ENCODE measurements around the gene PLK3. TPM values are rescaled to one million over a fixed set of nuclear protein-coding genes. Genes with fewer than 3 reads are reported as not detected.
A peak's percentile ranks its signal among the peaks of the same experiment; 100 is the strongest.

PLK3 gene
- total and polyA plus RNA-seq, 9 donors: 4.2 to 68.6 (median 17.5) TPM

GRCh38 chr1:44839576-44839975 lies 39.4 kb downstream of the PLK3 start:
- 23 to 38% (median 28%) methylated on average over 4 of the region's 4 CpGs for WGBS, 3 donors
- H3K36me3 ChIP-seq: no peaks in the 10 kb centered on the region

GRCh38 chr1:44842486-44842861 lies 42.3 kb downstream of the PLK3 start:
- no peaks in the 10 kb centered on the region for H3K36me3 ChIP-seq
- intact Hi-C loops (cut with DNase I): loop anchor here in 1 of 4 donors (10.0 kb wide), 1 partner anchor 162 kb away; no protein-coding TSS in a partner anchor

More at GRCh38 chr1:44839576-44839975, 39.4 kb downstream of the PLK3 start:
- Histone ChIP-seq H3K27me3 (no peaks in the 10 kb centered on the region), H3K27ac (peak overlapping the region in 1 of 2 donors; percentile 37), H3K9me3 (no peaks in the 10 kb centered on the region), H3K4me1 (ENCODE audit: insufficient read depth) (peaks cover 6% of the 10 kb centered on the region), H3K4me3 (no peak overlapping the region)
- no peak for DNase-seq
- TF ChIP-seq EP300 (IDR thresholded peaks at IDR 0.05): no peak
- no peak for TF ChIP-seq CTCF (IDR thresholded peaks at IDR 0.05)
- no peak for TF ChIP-seq POLR2A (IDR thresholded peaks at IDR 0.05)
- intact Hi-C loops (cut with DNase I): loop anchor here in 2 of 4 donors (5.0 to 10.0 kb wide), 3 partner anchors 55 to 463 kb away; partner anchors contain the start of genes HECTD3 (in 2 of the 2), UROD (in 2 of the 2) and BEST4 (in 1 of the 2)

GRCh38 chr1:44842862-44843655 lies 42.9 kb downstream of the PLK3 start, which contains the start of gene PTCH2:
Gene PTCH2, minus strand, starts transcription at chr1:44843253. Its CDS starts 321 bp downstream, at chr1:44842932.
- WGBS, 3 donors: 0 to 1% (median 1%) methylated on average over 49 to 72 of the region's 72 CpGs
- Histone ChIP-seq H3K4me3 (peak within 1 kb of the TSS; percentile 55), H3K27me3 (no peaks in the 10 kb centered on the region), H3K4me1 (ENCODE audit: insufficient read depth) (peaks cover 14% of the 10 kb centered on the region), H3K27ac (peak within 1 kb of the TSS; percentile 32 to 33), H3K9me3 (no peaks in the 10 kb centered on the region), H3K36me3 (no peaks in the 10 kb centered on the region)
- intact Hi-C loops (cut with DNase I): loop anchor here in 1 of 4 donors (10.0 kb wide), 1 partner anchor 162 kb away; no protein-coding TSS in a partner anchor
- DNase-seq: peak; percentile 89 to 94 (median 91)
- TF ChIP-seq POLR2A (IDR thresholded peaks at IDR 0.05) (peak; percentile 67), EP300 (IDR thresholded peaks at IDR 0.05) (no peak)

More at GRCh38 chr1:44842486-44842861, 42.3 kb downstream of the PLK3 start:
- peaks cover 11% of the 10 kb centered on the region for H3K4me1 ChIP-seq (ENCODE audit: insufficient read depth)
- peak overlapping the region; percentile 32 to 33 for H3K27ac ChIP-seq
- H3K27me3 ChIP-seq: no peaks in the 10 kb centered on the region
- no peak for DNase-seq
- TF ChIP-seq EP300 (IDR thresholded peaks at IDR 0.05): no peak
- TF ChIP-seq POLR2A (IDR thresholded peaks at IDR 0.05): no peak
- TF ChIP-seq CTCF (IDR thresholded peaks at IDR 0.05): no peak
- H3K4me3 ChIP-seq: peak overlapping the region; percentile 55
- 12 to 21% (median 17%) methylated on average over 15 to 16 of the region's 16 CpGs for WGBS, 3 donors
- no peaks in the 10 kb centered on the region for H3K9me3 ChIP-seq

- Histone ChIP-seq H3K9me3 (no peaks in the 10 kb centered on the region), H3K4me1 (ENCODE audit: insufficient read depth) (peaks cover 24% of the 10 kb centered on the region), H3K27me3 (no peaks in the 10 kb centered on the region), H3K4me3 (no peak overlapping the region), H3K27ac (no peak overlapping the region), H3K36me3 (no peaks in the 10 kb centered on the region)
- intact Hi-C loops (cut with DNase I): loop anchor here in 1 of 4 donors (10.0 kb wide), 1 partner anchor 158 kb away; no protein-coding TSS in a partner anchor
- DNase-seq: no peak
- WGBS, 3 donors: 21 to 59% (median 28%) methylated on average over 1 of the region's 1 CpG
- TF ChIP-seq POLR2A (IDR thresholded peaks at IDR 0.05): no peak
- no peak for TF ChIP-seq EP300 (IDR thresholded peaks at IDR 0.05)
- TF ChIP-seq CTCF (IDR thresholded peaks at IDR 0.05): no peak
Observed at GRCh38 chr1:44846985-44847384, 46.8 kb downstream of the PLK3 start.
